GM12892 (cell line): ENCODE measurements around the gene CAB39L.

Experiments used
- POLR2A ChIP-seq: IDR thresholded peaks from 2 replicates; pipeline ENCODE4 v1.6.1; 2011; ENCODE audit warnings: low read depth, low read length, control low read depth
- TAF1 ChIP-seq: IDR thresholded peaks from 2 replicates; pipeline ENCODE4 v1.6.1; 2011; ENCODE audit warnings: low read depth, mild to moderate bottlenecking, control low read depth, low read length, borderline replicate concordance

DNA sequence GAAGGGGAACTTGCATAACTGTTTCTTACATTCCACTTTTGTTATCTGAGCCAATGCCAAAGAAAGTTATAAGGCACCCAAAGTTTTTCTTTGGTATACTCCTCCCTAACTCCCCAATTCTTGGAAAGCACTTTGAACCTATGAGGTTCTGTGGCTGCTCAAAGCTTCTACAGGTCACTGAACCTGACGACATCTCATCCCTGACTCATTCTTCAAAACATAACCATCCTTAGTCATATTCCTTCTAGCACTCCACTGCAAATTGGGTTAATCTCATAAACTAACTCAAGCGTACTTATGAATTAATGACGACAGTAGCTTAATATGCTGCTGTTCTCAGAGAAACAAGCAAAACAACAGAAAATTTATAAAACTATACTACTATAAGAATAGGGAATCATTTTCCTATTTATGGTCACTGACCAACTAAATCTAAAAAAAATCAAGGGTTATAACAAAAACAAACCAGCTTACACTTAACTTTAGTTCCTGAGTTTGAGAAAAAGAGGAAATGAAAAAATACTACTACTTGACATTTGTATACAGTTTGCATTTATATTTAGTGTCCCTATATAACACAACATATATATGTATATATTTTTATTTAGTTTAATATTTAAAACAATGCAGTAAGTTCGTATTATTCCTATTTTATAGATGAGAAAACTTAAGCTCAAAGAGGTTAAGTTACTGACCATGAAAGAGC lies 69.1 kb downstream of the CAB39L start:
- TF ChIP-seq POLR2A (no peak), TAF1 (no peak)
